Effector memory CD8-positive, alpha-beta T cell (primary cell): ENCODE measurements around the gene COL26A1.

Experiments used
- ATAC-seq: fragments of 150-1000 bp; cut with Tn5 transposase; replicated peaks from 2 replicates; pipeline ENCODE4 v1.10.0; 2021; ENCODE audit warnings: mild to moderate bottlenecking, moderate library complexity
- DNase-seq, 3 experiments: peaks; one replicate each; pipeline ENCODE4 v3.0.0; 2021
- H3K27ac Mint-ChIP-seq, 2 donors: one replicate each; pipeline ENCODE4 v1.8.0; 2022; ENCODE audit warnings: mild to moderate bottlenecking in 2 of 2, mixed read lengths in 2 of 2, moderate library complexity in 2 of 2
- H3K27me3 Mint-ChIP-seq, 2 donors: one replicate each; pipeline ENCODE4 v1.8.0; 2022; ENCODE audit warnings: mixed read lengths in 2 of 2
- H3K36me3 Mint-ChIP-seq: one replicate; pipeline ENCODE4 v1.8.0; 2022; ENCODE audit warnings: mild to moderate bottlenecking, moderate library complexity, mixed read lengths; ENCODE audit not compliant: insufficient read depth
- H3K4me1 Mint-ChIP-seq, 2 donors: one replicate each; pipeline ENCODE4 v1.8.0; 2022; ENCODE audit warnings: low read depth in 2 of 2, mixed read lengths in 2 of 2
- H3K4me3 Mint-ChIP-seq, 2 donors: one replicate each; pipeline ENCODE4 v1.8.0; 2022; ENCODE audit warnings: mild to moderate bottlenecking in 2 of 2, mixed read lengths in 2 of 2, moderate library complexity in 2 of 2
- H3K9me3 Mint-ChIP-seq, 2 donors: one replicate each; pipeline ENCODE4 v1.8.0; 2022; ENCODE audit warnings: mixed read lengths in 2 of 2

The COL26A1 gene

DNA sequence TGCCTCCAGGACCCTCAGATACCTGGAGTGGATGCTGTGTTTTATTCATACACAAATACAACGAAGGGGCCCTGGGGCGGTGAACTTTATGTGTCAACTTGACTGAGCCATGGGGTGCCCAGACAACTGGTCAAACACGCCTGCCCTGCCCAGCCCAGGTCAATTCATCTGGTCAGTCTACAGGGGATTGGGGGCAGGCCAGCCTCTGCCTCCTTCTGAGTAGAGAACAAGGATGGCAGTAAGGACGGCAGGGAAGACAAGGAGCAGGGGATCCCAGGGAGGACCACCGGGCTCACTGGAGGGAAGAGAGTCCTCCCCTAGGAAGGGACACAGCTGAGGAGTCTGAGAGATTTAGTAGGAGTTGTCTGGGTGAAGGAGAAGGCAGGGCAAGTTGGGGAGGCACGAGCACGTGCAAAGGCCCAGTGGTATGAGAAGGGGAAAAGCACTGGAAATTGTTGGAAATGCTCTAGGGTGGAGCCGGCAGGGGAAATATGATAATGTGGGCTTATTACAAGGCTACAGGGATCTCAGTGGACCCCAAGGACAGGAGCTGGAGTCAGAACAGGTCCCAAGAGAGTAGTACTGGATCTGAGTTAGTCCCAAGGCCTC, 203.0 kb downstream of the COL26A1 start:
- no peak for ATAC-seq
- Mint-ChIP-seq H3K27me3 (peaks cover 19 to 38% of the 10 kb centered on the region in 2 donors), H3K4me1 (peaks cover 0 to 4% of the 10 kb centered on the region in 2 donors), H3K36me3 (no peaks in the 10 kb centered on the region), H3K4me3 (no peak overlapping the region), H3K9me3 (no peaks in the 10 kb centered on the region), H3K27ac (no peak overlapping the region)
- DNase-seq: no peak

DNA sequence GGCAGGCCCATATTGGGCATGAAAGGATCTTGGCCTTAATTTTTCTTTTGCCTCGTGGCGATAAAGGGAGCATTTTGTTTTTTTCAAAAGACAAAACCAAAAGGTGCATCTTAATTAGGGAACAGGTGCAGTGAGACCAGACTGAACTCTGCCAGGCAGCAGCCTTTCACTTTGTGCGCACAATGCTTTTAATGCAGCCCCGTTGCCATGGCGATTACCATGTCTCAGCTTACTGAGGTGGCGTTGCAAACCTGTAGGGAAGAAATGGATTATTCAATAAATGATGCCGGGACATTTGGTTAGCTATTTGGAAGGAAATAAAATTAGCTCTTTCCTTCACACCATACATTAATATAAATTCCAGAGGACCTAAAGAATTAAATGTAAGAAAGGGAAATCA, 204.6 kb downstream of the COL26A1 start:
- Mint-ChIP-seq H3K27ac (no peak overlapping the region), H3K27me3 (peaks cover 12 to 29% of the 10 kb centered on the region in 2 donors), H3K36me3 (no peaks in the 10 kb centered on the region), H3K4me3 (no peak overlapping the region), H3K4me1 (peaks cover 0 to 4% of the 10 kb centered on the region in 2 donors), H3K9me3 (no peaks in the 10 kb centered on the region)
- no peak for DNase-seq
- no peak for ATAC-seq

DNA sequence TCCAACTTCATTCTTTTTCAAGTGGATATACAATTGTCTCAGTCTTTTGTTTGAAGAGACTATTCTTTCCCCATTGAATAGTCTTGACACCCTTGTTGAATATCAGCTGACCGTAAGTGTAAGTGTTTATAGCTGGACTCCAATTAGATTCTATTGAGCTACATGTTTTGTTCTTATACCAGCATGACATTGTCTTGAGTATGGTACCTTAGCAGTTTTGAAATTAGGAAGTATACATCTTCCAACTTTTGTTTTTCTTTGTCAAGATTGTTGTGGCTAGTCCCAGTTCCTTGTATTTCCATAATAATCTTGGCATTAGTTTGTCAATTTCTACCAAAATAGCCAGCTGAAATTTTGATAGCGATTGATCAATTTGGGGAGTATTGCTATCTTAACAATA, 209.5 kb downstream of the COL26A1 start:
- ATAC-seq (no peak), DNase-seq (no peak)
- H3K9me3 Mint-ChIP-seq: no peaks in the 10 kb centered on the region
- peaks cover 3% of the 10 kb centered on the region for H3K36me3 Mint-ChIP-seq
- H3K4me3 Mint-ChIP-seq: no peak overlapping the region
- peaks cover 23 to 39% of the 10 kb centered on the region in 2 donors for H3K27me3 Mint-ChIP-seq
- no peak overlapping the region for H3K27ac Mint-ChIP-seq
- no peaks in the 10 kb centered on the region for H3K4me1 Mint-ChIP-seq

DNA sequence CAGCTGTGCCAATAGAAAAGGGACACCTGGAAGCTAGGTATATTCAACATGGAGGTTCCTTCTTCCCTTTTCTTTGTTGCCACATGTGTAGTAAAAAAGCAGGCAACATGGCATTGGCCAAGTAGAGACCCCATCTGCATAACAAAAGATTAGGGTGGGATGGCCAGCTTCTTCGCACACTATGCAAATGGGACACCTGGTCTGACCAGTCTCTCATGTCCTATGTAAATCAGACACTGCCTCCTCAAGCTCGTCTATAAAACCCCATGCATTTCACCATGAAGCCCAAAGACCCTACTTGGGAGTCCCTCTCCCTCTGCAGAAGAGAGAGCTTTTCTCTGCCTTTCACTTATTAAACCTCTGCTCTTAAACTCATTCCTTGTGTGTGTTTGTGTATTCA, 212.5 kb downstream of the COL26A1 start:
- peaks cover 3% of the 10 kb centered on the region for H3K36me3 Mint-ChIP-seq
- H3K27me3 Mint-ChIP-seq: peaks cover 30 to 41% of the 10 kb centered on the region in 2 donors
- no peak overlapping the region for H3K27ac Mint-ChIP-seq
- H3K4me1 Mint-ChIP-seq: no peaks in the 10 kb centered on the region
- no peak overlapping the region for H3K4me3 Mint-ChIP-seq
- DNase-seq: no peak
- no peak for ATAC-seq
- H3K9me3 Mint-ChIP-seq: no peaks in the 10 kb centered on the region

DNA sequence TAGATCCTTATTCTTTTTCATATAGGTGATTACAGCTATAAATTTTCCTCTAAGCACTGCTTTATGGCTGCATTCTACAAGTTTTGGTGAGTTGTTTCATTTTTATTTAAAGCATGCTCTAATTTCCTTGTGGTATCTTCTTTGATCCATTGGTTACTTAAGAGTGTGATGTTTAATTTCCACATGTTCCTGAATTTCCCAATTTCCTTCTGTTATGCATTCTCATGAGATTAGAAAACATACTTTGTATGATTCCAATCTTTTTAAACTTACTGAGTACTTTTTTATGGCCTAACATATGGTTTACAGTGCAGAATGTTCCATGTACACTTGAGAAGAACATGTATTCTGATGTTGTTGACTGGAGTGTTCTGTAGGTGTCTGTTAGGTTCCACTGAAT, 213.0 kb downstream of the COL26A1 start:
- no peaks in the 10 kb centered on the region for H3K9me3 Mint-ChIP-seq
- no peak overlapping the region for H3K27ac Mint-ChIP-seq
- peaks cover 3% of the 10 kb centered on the region for H3K36me3 Mint-ChIP-seq
- DNase-seq (no peak), ATAC-seq (no peak)
- no peak overlapping the region for H3K4me3 Mint-ChIP-seq
- no peaks in the 10 kb centered on the region for H3K4me1 Mint-ChIP-seq
- H3K27me3 Mint-ChIP-seq: peaks cover 36 to 47% of the 10 kb centered on the region in 2 donors

DNA sequence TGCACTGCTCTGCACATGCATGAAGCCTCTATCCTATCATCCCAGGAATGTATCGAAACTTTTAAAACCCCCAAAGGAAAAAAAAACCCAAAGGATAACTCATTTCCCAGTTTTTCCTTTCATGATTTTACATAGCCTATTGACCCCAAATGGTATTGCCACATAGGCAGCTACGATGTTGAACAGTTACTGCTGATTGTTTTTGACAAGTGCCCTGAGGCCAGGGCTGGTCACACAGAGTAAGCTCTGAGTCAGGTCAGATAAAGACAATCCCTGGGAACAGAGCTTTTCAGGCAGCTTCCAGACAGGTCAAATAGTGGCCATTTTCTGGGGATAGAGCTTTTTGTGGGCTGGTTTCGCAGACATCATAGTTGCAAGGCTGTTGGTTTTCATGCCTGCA, 214.3 kb downstream of the COL26A1 start:
- Mint-ChIP-seq H3K36me3 (peaks cover 3% of the 10 kb centered on the region), H3K4me1 (no peaks in the 10 kb centered on the region), H3K4me3 (no peak overlapping the region), H3K27ac (no peak overlapping the region), H3K27me3 (peaks cover 48 to 60% of the 10 kb centered on the region in 2 donors), H3K9me3 (no peaks in the 10 kb centered on the region)
- DNase-seq (no peak), ATAC-seq (no peak)

DNA sequence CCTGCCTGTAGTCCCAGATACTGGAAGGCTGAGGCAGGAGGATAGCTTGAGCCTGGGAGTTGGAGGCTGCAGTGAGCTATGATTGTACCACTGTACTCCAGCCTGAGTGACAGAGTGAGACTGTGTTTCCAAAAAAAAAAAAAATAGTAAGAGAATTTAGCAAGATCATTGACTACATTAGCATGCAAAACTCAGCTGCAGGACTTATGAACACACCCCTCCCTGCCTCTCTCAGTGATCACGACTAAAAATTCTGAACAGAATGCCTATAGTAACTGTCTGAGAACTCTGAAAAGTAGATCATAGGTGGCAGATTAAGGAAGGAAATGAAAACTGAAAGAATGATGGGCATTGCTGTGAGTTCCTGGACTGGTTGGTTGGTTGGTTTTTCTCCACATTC, 215.9 kb downstream of the COL26A1 start:
- ATAC-seq: no peak
- no peak for DNase-seq
- Mint-ChIP-seq H3K4me1 (no peaks in the 10 kb centered on the region), H3K9me3 (no peaks in the 10 kb centered on the region), H3K36me3 (no peaks in the 10 kb centered on the region), H3K27me3 (peaks cover 56 to 72% of the 10 kb centered on the region in 2 donors), H3K4me3 (no peak overlapping the region), H3K27ac (no peak overlapping the region)

DNA sequence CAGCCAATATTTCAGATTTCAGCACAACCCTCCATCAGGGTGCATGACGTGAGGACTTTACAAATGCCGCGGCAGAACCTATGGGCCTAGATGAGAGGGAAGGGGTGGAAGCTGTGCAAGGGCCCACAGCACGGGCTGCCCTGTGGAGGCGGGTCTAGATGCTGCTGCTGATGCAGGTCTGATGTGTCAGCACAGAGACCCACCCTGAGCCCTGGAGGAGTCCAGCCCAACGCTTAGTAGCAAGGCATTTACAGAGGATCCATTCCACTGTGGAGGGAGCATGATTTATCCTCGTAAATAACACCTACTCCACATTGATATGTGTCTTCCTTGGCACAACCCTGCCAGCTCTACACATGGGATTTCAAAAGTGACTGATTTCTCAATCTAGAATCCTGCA, 217.9 kb downstream of the COL26A1 start:
- no peaks in the 10 kb centered on the region for H3K4me1 Mint-ChIP-seq
- ATAC-seq (no peak), DNase-seq (no peak)
- H3K27me3 Mint-ChIP-seq: peaks cover 48 to 58% of the 10 kb centered on the region in 2 donors
- no peak overlapping the region for H3K27ac Mint-ChIP-seq
- H3K36me3 Mint-ChIP-seq: no peaks in the 10 kb centered on the region
- H3K4me3 Mint-ChIP-seq: no peak overlapping the region
- no peaks in the 10 kb centered on the region for H3K9me3 Mint-ChIP-seq

DNA sequence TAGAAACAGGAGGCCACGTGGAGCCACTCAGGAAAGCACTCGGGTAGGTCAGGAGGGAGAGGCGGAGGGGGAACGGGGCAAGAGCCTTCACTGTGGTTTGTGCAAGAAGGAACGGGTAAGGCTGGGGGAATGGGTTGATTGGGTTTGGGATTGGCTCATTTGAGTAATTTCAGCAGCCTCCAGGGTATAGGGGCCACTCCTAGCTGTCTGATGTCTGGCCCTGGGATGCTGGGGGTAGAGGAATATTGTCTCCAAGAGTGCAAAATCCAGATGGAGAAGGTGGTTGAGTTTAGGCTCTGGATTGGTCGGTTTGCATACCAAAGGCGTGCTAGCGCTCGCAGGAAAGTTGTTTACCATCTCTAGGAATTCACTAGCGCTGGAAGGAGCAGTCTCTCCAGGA, 219.2 kb downstream of the COL26A1 start:
- Mint-ChIP-seq H3K27ac (no peak overlapping the region), H3K27me3 (peaks cover 46 to 48% of the 10 kb centered on the region in 2 donors), H3K9me3 (no peaks in the 10 kb centered on the region), H3K4me1 (peaks cover 0 to under 1% of the 10 kb centered on the region in 2 donors), H3K36me3 (no peaks in the 10 kb centered on the region), H3K4me3 (no peak overlapping the region)
- ATAC-seq (no peak), DNase-seq (no peak)

DNA sequence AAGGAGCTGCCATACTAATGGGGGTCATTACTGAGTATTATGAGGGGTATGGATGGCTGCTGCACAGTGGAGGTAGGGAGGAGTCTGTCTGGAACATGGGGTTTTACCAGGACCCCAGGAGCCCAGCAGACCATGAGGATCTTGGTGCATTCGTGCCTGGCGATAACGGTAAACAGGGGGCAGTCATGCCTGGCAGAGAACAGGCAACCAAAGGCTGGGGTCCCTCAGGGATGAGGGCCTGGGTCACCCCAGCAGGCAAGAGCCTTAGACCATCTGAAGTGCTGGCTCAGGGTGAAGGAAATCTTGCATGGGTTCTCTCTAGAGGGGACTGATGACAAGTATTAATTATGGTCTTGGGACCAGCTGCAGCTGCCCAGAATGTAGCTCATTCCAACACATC, 220.3 kb downstream of the COL26A1 start:
- peaks cover 4% of the 10 kb centered on the region for H3K36me3 Mint-ChIP-seq
- DNase-seq: no peak
- H3K4me1 Mint-ChIP-seq: peaks cover 0 to 7% of the 10 kb centered on the region in 2 donors
- H3K9me3 Mint-ChIP-seq: no peaks in the 10 kb centered on the region
- no peak for ATAC-seq
- H3K27ac Mint-ChIP-seq: no peak overlapping the region
- no peak overlapping the region for H3K4me3 Mint-ChIP-seq
- H3K27me3 Mint-ChIP-seq: peaks cover 46% of the 10 kb centered on the region in 2 donors

DNA sequence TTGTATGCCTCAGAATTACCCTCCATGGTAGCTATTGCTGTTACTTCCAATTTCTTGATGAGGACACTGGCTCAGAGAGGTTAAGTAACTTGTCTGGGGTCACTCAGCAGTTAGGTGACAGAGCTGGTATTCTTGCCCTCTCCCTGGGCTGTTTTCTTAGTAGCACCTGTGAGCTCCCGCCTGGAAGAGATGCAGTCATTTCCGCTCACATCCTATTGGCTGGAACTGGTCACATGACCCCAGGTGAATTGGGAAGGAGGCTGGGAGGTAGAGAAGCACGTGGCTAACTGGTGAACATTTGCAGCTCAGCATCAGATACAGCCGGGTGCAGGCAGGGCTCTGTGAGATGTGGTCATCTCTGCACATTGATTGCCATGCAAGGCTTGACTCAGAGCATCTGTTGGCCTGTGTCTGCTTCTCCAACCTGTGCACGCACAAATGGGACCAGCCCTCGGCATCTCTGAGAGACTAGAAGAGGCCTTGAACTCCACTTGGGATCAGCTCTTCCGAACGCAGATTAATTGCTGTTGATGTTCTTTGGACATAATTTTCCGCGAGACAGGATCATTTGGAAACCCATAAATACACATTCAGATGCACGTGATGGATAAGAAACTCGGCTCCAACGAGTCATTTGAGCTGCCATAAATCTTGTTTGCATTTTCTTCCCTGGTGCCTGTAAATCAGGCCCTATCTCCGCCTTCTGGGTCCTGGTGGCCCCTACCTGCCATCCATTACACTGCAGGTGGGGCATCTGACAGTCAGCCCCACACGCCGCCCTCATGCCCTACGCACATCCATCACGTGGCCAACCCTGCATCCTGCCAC, 223.6 kb downstream of the COL26A1 start:
- Mint-ChIP-seq H3K36me3 (peaks cover 4% of the 10 kb centered on the region), H3K27ac (no peak overlapping the region), H3K27me3 (peaks cover 24 to 29% of the 10 kb centered on the region in 2 donors), H3K9me3 (no peaks in the 10 kb centered on the region), H3K4me3 (no peak overlapping the region), H3K4me1 (peaks cover 0 to 7% of the 10 kb centered on the region in 2 donors)
- no peak for ATAC-seq
- no peak for DNase-seq

DNA sequence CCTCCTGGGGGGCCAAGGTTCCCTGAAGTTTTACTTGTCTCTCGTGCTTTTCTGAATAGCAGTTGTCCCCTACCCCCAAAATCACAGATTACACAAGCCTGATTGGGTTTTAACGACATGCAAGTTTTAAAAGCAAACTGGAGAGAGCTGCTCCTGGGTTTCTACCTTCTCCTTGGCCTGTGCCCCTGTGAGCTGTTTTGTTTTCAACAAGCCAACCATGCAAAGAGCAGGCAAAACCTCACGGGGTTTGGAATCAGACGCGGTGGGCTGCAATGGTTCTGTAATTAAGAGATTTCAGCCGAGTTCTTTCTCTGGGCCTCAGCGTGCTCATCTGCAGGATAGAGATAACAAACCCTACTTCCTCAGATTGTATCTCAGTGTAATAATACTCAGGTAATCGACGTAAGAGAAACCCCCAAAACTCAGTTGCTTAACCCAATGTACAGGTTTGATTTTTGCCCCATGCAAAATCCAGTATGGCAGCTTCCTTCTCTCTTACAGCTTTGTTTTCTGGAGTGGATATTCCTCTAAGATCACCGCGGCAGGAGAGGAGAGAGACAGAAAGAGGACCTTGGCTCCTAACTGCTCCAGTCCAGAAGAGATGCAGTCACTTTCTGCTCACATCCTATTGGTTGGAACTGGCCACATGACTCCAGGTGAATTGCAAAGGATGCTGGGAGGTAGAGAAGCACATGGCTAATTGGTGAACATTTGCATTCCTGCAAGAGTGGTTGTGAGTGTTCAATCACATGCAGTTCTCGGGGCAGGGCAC, 224.4 kb downstream of the COL26A1 start:
- Mint-ChIP-seq H3K9me3 (no peaks in the 10 kb centered on the region), H3K4me3 (no peak overlapping the region), H3K4me1 (peaks cover 0 to 7% of the 10 kb centered on the region in 2 donors), H3K36me3 (peaks cover 4% of the 10 kb centered on the region), H3K27me3 (peaks cover 16 to 21% of the 10 kb centered on the region in 2 donors), H3K27ac (no peak overlapping the region)
- DNase-seq: no peak
- no peak for ATAC-seq

DNA sequence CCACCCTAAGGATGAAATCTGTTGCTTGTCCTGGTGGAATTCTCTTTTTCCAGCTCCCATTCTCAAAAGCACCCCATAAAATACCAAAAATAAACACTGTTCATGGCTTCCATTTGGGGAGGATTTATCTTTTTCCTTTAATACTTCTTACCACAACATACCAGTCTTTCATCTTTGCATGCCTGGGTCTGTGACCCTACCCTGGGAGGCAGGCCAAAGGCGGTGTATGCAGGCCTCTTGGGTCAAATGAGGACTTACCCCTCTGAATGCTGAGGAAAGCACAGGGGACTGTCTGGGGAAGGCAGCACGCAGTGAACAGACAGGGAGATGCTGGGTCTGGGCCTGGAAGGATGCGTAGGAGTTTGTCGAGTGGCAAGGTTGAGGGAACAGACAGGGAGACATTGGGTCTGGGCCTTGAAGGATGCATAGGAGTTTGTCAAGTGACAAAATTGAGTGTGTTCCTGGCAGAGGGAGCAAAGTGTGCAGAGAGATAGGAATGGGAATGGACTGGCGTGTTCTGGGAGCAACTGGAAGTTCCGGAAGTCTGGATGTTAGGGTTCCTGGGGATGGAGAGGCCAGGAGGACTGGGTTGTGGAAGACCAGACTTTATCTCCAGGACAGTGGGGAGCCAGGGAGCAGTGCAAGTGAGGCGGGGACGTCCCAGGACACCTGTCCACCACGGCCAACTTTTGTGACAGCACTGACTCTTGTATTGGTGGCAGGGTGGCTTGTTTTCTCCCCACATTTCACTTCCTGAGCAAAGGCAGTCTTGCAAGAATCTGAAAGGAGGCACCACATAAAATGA, 225.7 kb downstream of the COL26A1 start:
- ATAC-seq: no peak
- H3K27ac Mint-ChIP-seq: no peak overlapping the region

More for the DNA sequence above, 225.7 kb downstream of the COL26A1 start:
- H3K36me3 Mint-ChIP-seq: peaks cover 4% of the 10 kb centered on the region
- H3K4me3 Mint-ChIP-seq: no peak overlapping the region
- DNase-seq: no peak
- H3K9me3 Mint-ChIP-seq: no peaks in the 10 kb centered on the region
- H3K4me1 Mint-ChIP-seq: peaks cover 0 to 7% of the 10 kb centered on the region in 2 donors
- peaks cover 7 to 9% of the 10 kb centered on the region in 2 donors for H3K27me3 Mint-ChIP-seq
